ENCODE measurements around the gene DPH7. TPM values are rescaled to one million over a fixed set of nuclear protein-coding genes. Genes with fewer than 3 reads are reported as not detected.
"Not testable (repeated sequence)": the region's sequence is repeated elsewhere in the genome, so short reads cannot be mapped to it uniquely, and the experiment has no call there.

Gene DPH7
- total RNA-seq, 1 experiment from 2014 or later = 18.6 TPM

DNA sequence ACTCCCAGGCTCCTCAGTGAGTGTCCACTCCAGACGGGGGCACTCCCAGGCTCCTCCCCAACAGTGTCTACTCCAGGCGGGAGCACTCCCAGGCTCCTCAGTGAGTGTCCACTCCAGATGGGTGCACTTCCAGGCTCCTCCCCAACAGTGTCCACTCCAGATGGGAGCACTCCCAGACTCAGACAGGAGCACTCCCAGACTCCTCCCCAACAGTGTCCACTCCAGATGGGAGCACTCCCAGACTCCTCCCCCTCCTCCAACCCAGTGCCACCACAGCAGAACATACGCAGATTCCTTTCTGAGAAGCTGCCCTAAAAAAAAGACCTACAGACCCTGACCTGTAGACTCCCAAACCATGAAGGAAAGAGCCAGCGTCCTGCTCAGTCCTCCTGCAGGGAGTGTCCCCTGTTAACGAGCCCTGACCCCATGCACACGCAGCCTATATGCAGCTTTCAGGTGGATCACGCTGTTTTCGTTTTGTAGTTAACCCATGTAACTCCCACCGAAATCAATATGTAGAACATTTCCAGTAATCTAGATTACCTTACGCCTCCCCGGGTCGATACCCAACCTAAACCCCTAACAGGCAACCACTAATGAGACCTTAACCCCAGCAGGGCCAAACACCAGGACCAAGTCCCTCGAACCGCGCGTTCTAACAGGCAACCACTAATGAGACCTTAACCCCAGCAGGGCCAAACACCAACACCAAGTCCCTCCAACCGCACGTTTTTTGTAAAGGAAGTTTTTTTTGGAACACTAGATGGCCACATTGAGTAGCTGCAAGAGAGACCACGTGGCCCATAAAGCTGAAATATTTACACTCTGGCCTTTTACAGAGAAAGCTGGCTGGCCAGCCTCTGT is 44.2 kb downstream of the DPH7 start:
- DNase-seq (ENCODE audit: low read depth) = peak; percentile 42
- in situ Hi-C loops (cut with HindIII; ENCODE audit: low pct_unique_long_range_greater_than_20kb, low sequenced_read_pairs) = no loop called here

DNA sequence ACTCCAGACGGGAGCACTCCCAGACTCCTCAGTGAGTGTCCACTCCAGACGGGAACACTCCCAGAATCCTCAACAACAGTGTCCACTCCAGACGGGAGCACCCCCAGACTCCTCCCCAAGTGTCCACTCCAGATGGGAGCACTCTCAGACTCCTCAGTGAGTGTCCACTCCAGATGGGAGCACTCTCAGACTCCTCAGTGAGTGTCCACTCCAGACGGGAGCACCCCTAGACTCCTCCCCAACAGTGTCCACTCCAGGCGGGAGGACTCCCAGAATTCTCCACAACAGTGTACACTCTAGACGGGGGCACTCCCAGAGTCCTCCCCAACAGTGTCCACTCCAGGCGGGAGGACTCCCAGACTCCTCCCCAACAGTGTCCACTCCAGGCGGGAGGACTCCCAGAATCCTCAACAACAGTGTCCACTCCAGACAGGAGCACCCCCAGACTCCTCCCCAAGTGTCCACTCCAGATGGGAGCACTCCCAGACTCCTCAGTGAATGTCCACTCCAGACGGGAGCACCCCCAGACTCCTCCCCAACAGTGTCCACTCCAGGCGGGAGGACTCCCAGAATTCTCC is 45.7 kb downstream of the DPH7 start:
- in situ Hi-C loops (cut with HindIII; ENCODE audit: low pct_unique_long_range_greater_than_20kb, low sequenced_read_pairs); DNase-seq (ENCODE audit: low read depth): not testable (repeated sequence)

DNA sequence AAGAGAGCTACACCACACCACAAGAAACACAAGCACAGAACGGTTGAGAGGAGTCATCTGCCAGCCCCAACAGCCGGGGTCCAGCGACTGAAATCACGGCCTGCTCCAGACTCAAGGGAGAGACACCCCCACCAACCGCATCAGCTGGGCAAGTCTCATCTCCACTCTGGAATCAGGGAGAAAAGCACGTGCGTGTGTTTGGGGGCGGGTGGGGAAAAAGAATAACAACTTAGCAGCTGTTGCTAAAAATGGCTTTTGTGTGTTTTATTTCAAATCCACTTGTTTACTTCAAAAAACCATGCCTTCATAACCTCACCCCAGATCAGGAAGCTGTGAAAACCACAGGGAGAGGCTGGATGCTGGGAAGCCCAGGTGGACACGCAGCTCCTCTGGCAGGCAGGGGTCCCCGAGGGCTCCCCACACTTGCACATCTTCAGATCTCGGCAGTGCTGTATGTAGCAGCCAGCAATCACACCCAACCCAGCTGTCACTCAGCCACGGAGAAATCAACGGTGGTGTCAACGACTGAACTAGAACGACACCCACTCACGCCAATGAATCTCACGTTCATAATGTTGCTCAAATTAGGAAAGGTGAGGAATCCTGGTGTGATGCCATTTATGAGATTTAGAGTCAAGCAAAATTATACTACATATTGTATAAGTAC is 47.5 kb downstream of the DPH7 start:
- no peak for DNase-seq (ENCODE audit: low read depth)
- in situ Hi-C loops (cut with HindIII; ENCODE audit: low pct_unique_long_range_greater_than_20kb, low sequenced_read_pairs) = no loop called here

DNA sequence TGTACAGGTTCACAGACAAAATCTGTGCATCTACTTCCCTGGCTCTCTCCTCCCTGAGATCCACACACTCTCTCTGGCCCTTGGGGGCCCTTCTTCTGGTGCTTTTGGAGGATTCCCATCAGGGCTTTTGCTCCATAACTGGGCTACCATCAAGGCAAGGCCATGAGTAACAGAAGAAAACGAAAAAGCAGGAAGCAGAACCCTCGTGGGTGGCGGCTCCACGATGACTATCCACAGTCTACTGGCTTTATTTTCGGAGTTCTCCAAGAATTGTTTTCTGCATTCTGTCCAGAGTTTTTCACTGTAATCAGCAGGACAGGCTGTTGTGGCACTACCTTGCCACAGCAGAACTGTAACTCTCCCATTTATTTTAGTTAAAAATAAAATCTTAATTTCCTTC is 48.4 kb downstream of the DPH7 start:
- in situ Hi-C loops (cut with HindIII; ENCODE audit: low pct_unique_long_range_greater_than_20kb, low sequenced_read_pairs) = no loop called here
- no peak for DNase-seq (ENCODE audit: low read depth)

DNA sequence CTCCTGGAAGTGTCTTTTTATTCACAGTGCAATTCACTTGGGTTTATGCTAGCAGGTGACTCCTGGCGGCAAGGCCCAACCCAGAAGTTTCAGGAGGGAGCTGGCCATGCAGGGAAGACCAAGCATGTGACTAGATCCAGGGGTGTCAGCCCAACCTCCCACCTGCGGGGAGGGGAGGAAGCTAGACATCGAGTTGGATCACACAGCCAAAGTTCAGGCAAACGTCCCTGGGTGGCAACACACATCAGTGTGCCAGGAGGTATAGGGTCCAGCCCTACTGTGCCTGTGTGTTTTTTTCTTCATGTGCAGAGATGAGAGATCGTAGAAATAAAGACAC is 53.8 kb downstream of the DPH7 start:
- no peak for DNase-seq (ENCODE audit: low read depth)
- in situ Hi-C loops (cut with HindIII; ENCODE audit: low pct_unique_long_range_greater_than_20kb, low sequenced_read_pairs) = no loop called here

DNA sequence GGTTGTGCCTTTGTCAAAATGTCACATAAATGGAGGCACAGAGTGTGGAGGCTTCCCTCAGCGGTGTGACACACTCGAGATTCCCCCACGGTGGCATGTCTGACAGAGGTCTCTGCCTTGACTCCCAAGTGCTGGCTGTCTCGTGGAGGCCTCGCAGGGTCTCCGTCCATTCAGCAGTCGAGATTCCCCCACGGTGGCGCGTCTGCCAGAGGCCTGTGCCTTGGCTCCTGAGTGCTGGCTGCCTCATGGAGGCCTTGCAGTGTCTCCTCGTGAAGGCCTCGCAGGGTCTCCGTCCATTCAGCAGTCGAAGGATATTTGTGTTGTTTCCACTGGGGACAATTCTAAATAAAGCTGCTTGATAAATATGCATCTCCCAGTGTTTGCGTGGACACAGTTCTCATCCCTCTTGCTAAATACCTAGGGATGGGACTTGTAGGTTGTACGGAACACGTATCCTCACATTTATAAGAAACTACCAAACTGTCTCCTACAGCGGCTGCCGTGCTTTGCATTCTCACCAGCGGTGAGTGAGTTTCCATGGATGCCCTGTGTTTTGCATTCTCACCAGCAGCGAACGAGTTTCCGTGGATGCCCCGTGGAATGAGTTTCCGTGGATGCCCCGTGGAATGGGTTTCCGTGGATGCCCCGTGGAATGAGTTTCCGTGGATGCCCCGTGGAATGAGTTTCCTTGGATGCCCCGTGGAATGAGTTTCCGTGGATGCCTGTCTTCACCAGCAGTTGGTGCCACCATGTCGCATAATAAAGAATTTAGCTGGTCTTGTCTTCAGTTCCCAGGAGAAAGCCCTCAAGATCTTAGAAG is 54.4 kb downstream of the DPH7 start:
- in situ Hi-C loops (cut with HindIII; ENCODE audit: low pct_unique_long_range_greater_than_20kb, low sequenced_read_pairs) = no loop called here
- DNase-seq (ENCODE audit: low read depth) = no peak

DNA sequence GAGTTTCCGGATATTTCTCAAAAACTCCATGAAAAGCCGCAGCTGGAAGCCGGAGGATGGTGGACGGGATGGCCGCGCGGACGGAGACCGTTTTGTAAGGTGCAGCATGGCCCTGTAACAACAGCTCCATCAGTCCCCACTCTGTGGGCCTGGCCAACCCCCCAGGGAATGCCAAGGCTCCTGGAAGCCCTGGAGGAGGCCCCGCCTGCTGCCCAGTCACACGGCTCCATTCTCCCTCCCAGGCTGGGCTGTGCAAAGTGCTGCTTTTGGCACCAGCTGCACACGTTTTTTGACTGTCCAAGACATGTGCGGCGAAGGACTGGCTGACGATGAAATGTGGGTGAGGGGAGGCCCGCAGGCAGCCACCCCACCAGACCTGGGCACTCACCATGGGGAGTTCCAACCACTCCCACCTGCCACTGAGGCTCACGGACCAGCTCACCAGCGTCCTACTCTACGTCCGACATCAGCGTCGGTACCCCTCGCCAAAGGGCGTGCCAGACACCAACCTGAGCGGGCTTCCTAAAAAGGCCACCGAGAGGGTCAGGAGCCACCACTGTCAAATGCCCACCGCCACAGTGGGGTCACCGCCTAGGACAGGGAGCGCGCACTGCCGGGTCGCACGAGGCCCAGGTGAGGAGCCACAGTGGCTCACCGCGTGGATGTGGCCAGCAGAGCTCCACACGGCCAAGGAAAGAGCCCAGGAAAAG is 55.8 kb downstream of the DPH7 start:
- in situ Hi-C loops (cut with HindIII; ENCODE audit: low pct_unique_long_range_greater_than_20kb, low sequenced_read_pairs) = no loop called here
- DNase-seq (ENCODE audit: low read depth) = no peak

DNA sequence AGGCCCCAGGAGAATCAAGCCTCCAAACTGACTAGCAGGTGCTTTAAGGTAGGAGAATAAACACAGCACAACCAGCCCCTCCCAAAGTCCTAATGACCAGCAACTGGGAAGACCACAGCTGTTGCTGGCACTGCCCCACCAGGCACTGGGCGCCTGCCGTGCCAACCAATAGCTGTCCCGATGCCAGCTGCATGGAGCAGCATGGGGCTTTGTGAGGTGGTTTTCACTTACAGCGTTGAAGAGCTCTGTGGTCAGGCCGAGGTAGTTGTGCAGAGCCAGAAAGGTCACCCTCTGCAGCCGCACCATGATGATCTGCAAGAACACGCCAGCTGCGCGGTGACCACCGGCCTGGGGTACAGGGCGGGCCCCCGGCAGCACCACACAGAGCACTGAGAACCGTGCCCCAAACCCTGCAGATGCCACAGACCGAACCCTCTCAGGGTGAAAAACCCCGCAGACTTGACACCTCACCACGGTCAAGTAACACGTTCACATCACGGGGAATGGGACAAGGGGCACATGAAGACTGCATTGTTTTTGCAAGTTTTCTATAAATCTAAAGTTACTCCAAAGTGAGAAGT is 57.2 kb downstream of the DPH7 start:
- no peak for DNase-seq (ENCODE audit: low read depth)
- in situ Hi-C loops (cut with HindIII; ENCODE audit: low pct_unique_long_range_greater_than_20kb, low sequenced_read_pairs) = no loop called here

DNA sequence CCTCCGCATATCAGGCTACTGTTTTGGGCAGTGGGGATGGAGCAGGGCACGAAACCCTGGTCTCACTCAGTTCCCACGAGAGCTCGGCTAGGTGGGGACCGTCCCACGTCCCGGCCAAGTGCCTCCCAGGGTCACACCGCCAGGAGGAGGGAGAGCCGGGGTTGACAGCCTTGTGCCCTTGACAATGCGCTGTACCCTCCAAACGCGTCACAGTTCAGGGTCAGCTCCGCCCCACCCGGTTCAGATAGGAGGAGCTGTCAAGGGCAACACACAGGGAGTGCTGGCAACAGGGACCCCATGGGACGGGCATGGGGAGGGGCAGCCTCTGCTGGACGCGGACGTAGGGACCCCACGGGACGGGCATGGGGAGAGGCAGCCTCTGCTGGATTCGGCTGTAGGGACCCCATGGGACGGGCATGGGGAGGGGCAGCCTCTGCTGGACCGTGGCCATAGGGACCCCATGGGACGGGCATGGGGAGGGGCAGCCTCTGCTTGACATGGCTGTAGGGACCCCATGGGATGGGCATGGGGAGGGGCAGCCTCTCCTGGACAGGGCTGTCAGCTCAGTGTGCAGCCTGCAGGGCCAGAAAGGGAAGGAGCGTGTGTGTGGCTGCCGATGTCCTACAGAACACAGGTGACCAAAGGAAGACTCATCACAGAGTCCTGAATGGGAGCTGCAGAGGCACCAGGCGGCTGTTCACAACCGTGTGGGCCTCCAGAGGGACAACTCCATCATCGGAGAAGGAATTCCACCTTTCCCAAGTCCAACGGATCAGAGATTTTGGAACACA is 57.9 kb downstream of the DPH7 start:
- no peak for DNase-seq (ENCODE audit: low read depth)
- in situ Hi-C loops (cut with HindIII; ENCODE audit: low pct_unique_long_range_greater_than_20kb, low sequenced_read_pairs) = no loop called here

DNA sequence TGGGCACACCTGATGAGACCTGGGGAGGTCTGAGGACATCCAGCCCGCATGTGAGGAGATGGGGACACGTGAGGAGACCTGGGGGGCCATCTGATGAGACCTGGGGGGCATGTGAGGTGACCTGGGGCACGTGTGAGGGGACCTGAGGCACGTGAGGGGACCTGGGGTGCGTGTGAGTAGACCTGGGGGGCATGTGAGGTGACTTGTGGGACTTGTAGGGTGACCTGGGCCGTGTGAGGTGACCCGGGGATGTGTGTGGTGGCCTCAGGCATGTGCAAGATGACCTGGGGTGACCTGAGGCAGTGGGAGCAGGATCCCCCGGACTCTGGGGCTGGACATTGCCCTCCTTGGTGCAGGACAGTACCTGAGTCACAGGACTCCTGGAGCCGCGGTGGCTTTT is 59.2 kb downstream of the DPH7 start:
- no peak for DNase-seq (ENCODE audit: low read depth)
- in situ Hi-C loops (cut with HindIII; ENCODE audit: low pct_unique_long_range_greater_than_20kb, low sequenced_read_pairs) = no loop called here

DNA sequence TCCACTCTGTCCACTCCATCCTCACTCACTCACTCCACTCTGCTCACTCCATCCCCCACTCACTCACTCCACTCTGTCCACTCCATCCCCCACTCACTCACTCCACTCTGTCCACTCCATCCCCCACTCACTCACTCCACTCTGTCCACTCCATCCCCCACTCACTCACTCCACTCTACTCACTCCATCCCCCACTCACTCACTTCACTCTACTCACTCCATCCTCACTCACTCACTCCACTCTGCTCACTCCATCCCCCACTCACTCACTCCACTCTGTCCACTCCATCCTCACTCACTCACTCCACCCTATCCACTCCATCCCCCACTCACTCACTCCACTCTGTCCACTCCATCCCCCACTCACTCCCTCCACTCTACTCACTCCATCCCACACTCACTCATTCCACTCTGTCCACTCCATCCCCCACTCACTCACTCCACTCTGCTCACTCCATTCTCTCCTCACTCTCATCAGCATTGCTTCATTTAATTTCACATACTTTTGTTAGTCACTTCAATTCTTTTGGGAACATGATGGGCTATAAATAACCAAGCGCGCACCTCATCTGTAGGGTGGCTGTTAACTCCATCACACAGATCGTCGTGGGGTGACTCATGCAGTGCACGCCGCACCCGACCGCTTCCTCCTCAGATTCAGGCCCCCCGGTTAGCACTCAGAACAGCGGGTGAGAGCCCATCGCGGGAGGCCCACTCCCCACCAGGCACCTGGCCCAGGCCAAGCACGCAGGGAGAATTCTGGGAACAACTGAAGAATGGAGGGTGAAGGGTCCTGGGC is 59.9 kb downstream of the DPH7 start:
- in situ Hi-C loops (cut with HindIII; ENCODE audit: low pct_unique_long_range_greater_than_20kb, low sequenced_read_pairs); DNase-seq (ENCODE audit: low read depth): not testable (repeated sequence)

DNA sequence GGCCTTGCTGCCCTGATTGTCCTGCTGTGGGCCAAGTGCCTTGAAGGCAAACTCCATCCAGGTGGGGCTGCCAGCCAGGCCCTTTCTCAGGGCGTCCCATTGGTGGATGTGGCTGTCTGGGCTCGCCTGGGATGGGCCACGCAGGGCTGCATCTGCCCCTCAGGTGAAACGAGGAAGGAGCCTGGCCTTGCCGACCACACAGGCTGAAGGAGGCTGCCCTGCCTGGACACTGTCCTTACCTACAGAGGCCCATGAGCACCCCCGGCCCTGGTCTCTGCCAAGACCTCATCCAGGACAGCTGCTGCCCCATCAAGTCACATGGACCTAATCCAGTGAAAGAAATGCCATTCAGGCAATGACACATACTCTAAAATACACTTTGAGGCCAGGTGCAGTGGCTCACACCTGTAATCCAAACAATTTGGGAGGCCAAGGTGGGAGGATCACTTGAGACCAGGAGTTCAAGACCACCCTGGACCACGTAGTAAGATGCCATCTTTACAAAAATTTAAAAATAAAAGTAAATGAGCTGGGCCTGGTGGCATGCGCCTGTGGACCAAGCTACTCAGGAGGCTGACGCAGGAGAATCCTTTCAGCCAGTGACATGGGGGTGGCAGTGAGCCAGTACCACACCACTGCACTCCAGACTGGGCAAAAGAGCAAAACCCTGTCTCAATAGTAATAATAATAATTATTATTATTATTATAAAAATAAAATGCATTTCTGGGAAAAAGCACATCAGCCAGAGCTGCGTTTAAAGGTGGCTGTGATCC is 62.4 kb downstream of the DPH7 start:
- in situ Hi-C loops (cut with HindIII; ENCODE audit: low pct_unique_long_range_greater_than_20kb, low sequenced_read_pairs) = no loop called here
- no peak for DNase-seq (ENCODE audit: low read depth)

DNA sequence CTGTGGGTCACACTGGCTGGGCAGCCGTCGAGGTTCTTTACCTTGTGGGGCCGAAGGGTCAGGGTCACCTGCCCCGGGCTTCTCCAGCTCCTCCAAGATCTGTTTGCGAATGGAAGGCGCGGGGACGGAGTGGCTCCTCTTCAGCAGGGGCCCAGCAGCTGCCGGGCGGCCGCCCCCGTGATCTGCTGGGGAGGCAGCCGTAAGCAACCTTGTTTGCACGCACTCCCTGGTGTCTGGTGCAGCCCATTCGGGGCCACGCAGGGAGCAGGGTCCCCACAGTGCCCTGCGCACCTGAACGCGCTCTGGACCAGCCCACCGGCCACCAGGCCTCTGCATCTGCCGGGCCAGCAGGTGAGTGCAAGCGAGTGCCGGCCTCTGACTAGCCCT is 63.4 kb downstream of the DPH7 start:
- in situ Hi-C loops (cut with HindIII; ENCODE audit: low pct_unique_long_range_greater_than_20kb, low sequenced_read_pairs) = no loop called here
- no peak for DNase-seq (ENCODE audit: low read depth)

DNA sequence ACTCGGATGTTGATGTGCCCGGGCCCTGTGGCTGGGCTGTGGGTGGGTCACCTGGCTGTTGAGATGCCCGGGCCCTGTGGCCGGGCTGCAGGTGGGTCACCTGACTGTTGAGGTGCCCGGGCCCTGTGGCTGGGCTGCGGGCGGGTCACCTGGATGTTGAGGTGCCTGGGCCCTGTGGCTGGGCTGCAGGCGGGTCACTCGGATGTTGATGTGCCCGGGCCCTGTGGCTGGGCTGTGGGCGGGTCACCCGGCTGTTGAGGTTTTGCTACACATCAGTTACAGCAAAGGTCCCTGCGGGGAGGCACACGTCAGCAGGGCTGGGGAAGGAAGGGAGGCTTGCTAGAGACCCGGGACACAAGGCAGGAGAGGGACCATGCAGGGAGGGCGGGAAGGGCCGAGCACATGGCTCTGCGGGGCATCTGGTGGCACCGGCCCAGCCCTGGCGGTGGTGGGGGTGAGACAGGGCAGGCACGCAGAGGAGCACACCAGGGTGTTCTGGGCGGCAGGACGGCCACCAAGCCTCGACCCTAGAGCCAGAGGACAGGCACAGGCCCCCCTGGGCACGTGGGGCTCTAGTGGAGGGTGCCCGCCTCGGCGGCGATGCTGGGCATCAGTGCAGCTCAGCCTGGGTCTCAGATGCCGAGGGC is 63.9 kb downstream of the DPH7 start:
- no peak for DNase-seq (ENCODE audit: low read depth)
- in situ Hi-C loops (cut with HindIII; ENCODE audit: low pct_unique_long_range_greater_than_20kb, low sequenced_read_pairs) = no loop called here

DNA sequence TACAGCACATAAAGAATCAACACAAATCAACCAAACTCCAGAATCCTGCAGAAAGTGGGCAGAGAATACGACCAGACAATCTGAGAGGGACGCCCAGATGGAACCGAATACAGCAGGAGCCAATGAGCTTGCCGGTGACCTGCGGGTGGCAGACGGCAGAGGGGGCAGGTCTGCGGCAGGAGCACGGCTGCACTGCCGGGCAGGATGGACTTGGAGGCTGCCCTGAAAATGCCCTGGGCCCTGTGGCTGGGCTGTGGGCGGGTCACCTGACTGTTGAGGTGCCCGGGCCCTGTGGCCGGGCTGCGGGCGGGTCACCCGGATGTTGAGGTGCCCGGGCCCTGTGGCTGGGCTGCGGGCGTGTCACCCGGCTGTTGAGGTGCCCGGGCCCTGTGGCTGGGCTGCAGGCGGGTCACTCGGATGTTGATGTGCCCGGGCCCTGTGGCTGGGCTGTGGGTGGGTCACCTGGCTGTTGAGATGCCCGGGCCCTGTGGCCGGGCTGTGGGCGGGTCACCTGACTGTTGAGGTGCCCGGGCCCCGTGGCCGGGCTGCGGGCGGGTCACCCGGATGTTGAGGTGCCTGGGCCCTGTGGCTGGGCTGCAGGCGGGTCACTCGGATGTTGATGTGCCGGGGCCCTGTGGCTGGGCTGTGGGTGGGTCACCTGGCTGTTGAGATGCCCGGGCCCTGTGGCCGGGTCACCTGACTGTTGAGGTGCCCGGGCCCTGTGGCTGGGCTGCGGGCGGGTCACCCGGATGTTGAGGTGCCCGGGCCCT is 64.7 kb downstream of the DPH7 start:
- in situ Hi-C loops (cut with HindIII; ENCODE audit: low pct_unique_long_range_greater_than_20kb, low sequenced_read_pairs); DNase-seq (ENCODE audit: low read depth): not testable (repeated sequence)

Data from Caki2 (cell line).